Smooth muscle cell (in vitro differentiated cells): Measurements from ENCODE around the gene PLAC8L1. TPM values are rescaled to one million over a fixed set of nuclear protein-coding genes. Genes with fewer than 3 reads are reported as not detected.

Experiments used
- DNase-seq: peaks from one replicate; lab custom pipeline; 2025; ENCODE audit not compliant: unreplicated experiment; lab: John Stamatoyannopoulos, UW
- H2AFZ ChIP-seq: fragments of 200-600 bp; sonication (generic); 2 replicates; pipeline ENCODE4 v1.6.0; 2016; ENCODE audit warnings: antibody characterized with exemption, low read depth, mild to moderate bottlenecking
- H3F3A ChIP-seq: fragments of 200-600 bp; sonication (generic); 2 replicates; pipeline ENCODE4 v1.6.0; 2017; ENCODE audit warnings: antibody characterized with exemption, low read depth
- H3K27ac ChIP-seq: fragments of 200-600 bp; sonication (generic); 2 replicates; pipeline ENCODE4 v1.5.1; 2016; ENCODE audit warnings: low read depth, mild to moderate bottlenecking
- H3K27me3 ChIP-seq: fragments of 200-600 bp; sonication (generic); 2 replicates; pipeline ENCODE4 v1.6.1; 2016; ENCODE audit warnings: low read depth, mild to moderate bottlenecking
- H3K36me3 ChIP-seq: fragments of 200-600 bp; sonication (generic); 2 replicates; pipeline ENCODE4 v1.5.1; 2016; ENCODE audit warnings: low read depth
- H3K4me1 ChIP-seq: fragments of 200-600 bp; sonication (generic); 2 replicates; pipeline ENCODE4 v1.5.1; 2016; ENCODE audit warnings: low read depth
- H3K4me2 ChIP-seq: fragments of 200-600 bp; sonication (generic); 2 replicates; pipeline ENCODE4 v1.6.0; 2016; ENCODE audit warnings: mild to moderate bottlenecking
- H3K4me3 ChIP-seq: fragments of 200-600 bp; sonication (generic); 2 replicates; pipeline ENCODE4 v1.5.1; 2016; ENCODE audit warnings: mild to moderate bottlenecking
- H3K79me2 ChIP-seq: fragments of 200-600 bp; sonication (generic); 2 replicates; pipeline ENCODE4 v1.6.0; 2016; ENCODE audit warnings: low read depth, mild to moderate bottlenecking
- H3K9ac ChIP-seq: fragments of 200-600 bp; sonication (generic); 2 replicates; pipeline ENCODE4 v1.6.0; 2016; ENCODE audit warnings: low read depth
- H3K9me3 ChIP-seq: fragments of 200-600 bp; sonication (generic); replicated peaks from 2 replicates; pipeline ENCODE4 v1.5.1; 2016; ENCODE audit warnings: low read depth
- H4K20me1 ChIP-seq: fragments of 200-600 bp; sonication (generic); 2 replicates; pipeline ENCODE4 v1.6.0; 2016; ENCODE audit warnings: low read depth
- CTCF ChIP-seq: fragments of 200-600 bp; sonication (generic); IDR thresholded peaks from 2 replicates; pipeline ENCODE4 v1.5.1; 2017; ENCODE audit warnings: borderline replicate concordance, mild to moderate bottlenecking, antibody characterized with exemption; ENCODE audit not compliant: insufficient read depth, poor library complexity, severe bottlenecking
- WGBS: methylation state at CpG from one replicate; pipeline ENCODE4 v1.1.7; 2016; ENCODE audit warnings: low lambda C conversion rate; 5-methylcytosine and 5-hydroxymethylcytosine counted together
- polyA plus RNA-seq: library from polyadenylated mRNA; unstranded; fragments of >200 nt; fragmentation: Nextera tagmentation; extraction: Ambion mirVana; gene quantifications from 2 replicates; pipeline ENCODE4 v1.2.1, GENCODE V29; 2016
- total RNA-seq: library from RNA; depleted of rRNA; stranded (reverse); fragments of >200 nt; gene quantifications from 2 replicates; pipeline ENCODE4 v1.2.3, GENCODE V29; 2014

PLAC8L1 gene
- total and polyA plus RNA-seq, 2 experiments from 2014 or later, result 0.35 TPM; not detected in 1

- H4K20me1 ChIP-seq, result no peaks in the 10 kb centered on the region
- no peaks in the 10 kb centered on the region for H3K27me3 ChIP-seq
- no peak for TF ChIP-seq CTCF
- no peaks in the 10 kb centered on the region for H3K36me3 ChIP-seq
- no peak overlapping the region for H3K4me3 ChIP-seq
- H3F3A ChIP-seq, result no peaks in the 10 kb centered on the region
- no peaks in the 10 kb centered on the region for H3K4me1 ChIP-seq
- H3K27ac ChIP-seq, result no peak overlapping the region
- H3K4me2 ChIP-seq, result no peak overlapping the region
- WGBS, result 76% methylated on average over 5 of the region's 5 CpGs
- no peak overlapping the region for H2AFZ ChIP-seq
- no peak overlapping the region for H3K9ac ChIP-seq
- H3K79me2 ChIP-seq, result no peaks in the 10 kb centered on the region
- no peaks in the 10 kb centered on the region for H3K9me3 ChIP-seq
- no peak for DNase-seq
Measured at GRCh38 chr5:146050086-146050485, 55.3 kb downstream of the PLAC8L1 start.

GRCh38 chr5:146049704-146050026, 55.7 kb downstream of the PLAC8L1 start:
- H3K79me2 ChIP-seq, result no peaks in the 10 kb centered on the region
- no peaks in the 10 kb centered on the region for H4K20me1 ChIP-seq
- H3K36me3 ChIP-seq, result no peaks in the 10 kb centered on the region
- no peaks in the 10 kb centered on the region for H3K4me1 ChIP-seq
- DNase-seq, result no peak
- H3K27me3 ChIP-seq, result no peaks in the 10 kb centered on the region
- no peaks in the 10 kb centered on the region for H3F3A ChIP-seq
- WGBS, result 44% methylated on average over 3 of the region's 3 CpGs
- TF ChIP-seq CTCF, result no peak
- H3K4me3 ChIP-seq, result no peak overlapping the region
- no peak overlapping the region for H3K4me2 ChIP-seq
- no peak overlapping the region for H2AFZ ChIP-seq
- H3K9me3 ChIP-seq, result no peaks in the 10 kb centered on the region
- no peak overlapping the region for H3K9ac ChIP-seq
- H3K27ac ChIP-seq, result no peak overlapping the region

- 81% methylated on average over 15 of the region's 15 CpGs for WGBS
- no peak overlapping the region for H3K9ac ChIP-seq
Measured at GRCh38 chr5:146048994-146049703, 56.2 kb downstream of the PLAC8L1 start.

More at GRCh38 chr5:146048994-146049703, 56.2 kb downstream of the PLAC8L1 start:
- DNase-seq, result peak; percentile 4
- Histone ChIP-seq H3K4me1 (no peaks in the 10 kb centered on the region), H3K27ac (no peak overlapping the region), H3K79me2 (no peaks in the 10 kb centered on the region), H4K20me1 (no peaks in the 10 kb centered on the region), H2AFZ (no peak overlapping the region), H3K9me3 (no peaks in the 10 kb centered on the region), H3K27me3 (no peaks in the 10 kb centered on the region), H3K36me3 (no peaks in the 10 kb centered on the region), H3K4me2 (no peak overlapping the region), H3F3A (no peaks in the 10 kb centered on the region), H3K4me3 (no peak overlapping the region)
- TF ChIP-seq CTCF, result peak; percentile 69
